Right ventricle myocardium superior (tissue), 1 donor: ENCODE data around the gene TFIP11. TPM values are rescaled to one million over a fixed set of nuclear protein-coding genes. Genes with fewer than 3 reads are reported as not detected.
A peak's percentile ranks its signal among the peaks of the same experiment; 100 is the strongest.

Experiments used
- ATAC-seq: fragments of 200-7000 bp; cut with Tn5 transposase; one replicate; pipeline ENCODE4 v1.9.1; 2020; ENCODE audit warnings: mild to moderate bottlenecking; ENCODE audit not compliant: poor library complexity
- DNase-seq: peaks from one replicate; pipeline ENCODE4 v3.0.0-alpha.2; 2020
- intact Hi-C: fragments of 100-400 bp; cut with DNase I; formaldehyde crosslinking; loops from one replicate; pipeline ENCODE4 v1.11.2; 2022
- total RNA-seq: library from RNA; stranded (reverse); fragmentation: NEBNext Ultra II Directional; extraction: Animal tissue kit (Norgen Biotek cat#: 25700); gene quantifications from one replicate; pipeline ENCODE4 v1.2.1, GENCODE V29; 2021
- donor health status: DM: no; HTN: yes; CAD: no; lungs with severe emphysema.

The TFIP11 gene
- total RNA-seq, 1 donor from 2014 or later = 23.9 TPM

GRCh38 chr22:26483439-26484359 lies 28.6 kb downstream of the TFIP11 start, which contains the start of the genes HPS4 and SRRD:
TSS of gene HPS4 (minus strand) at chr22:26483783. CDS start at chr22:26481762, 2,021 bp downstream.
TSS of gene SRRD (plus strand) at chr22:26483877. CDS start at chr22:26483891, 14 bp downstream.
- ATAC-seq = peak; percentile 98
- intact Hi-C loops = loop anchor here (5.0 kb wide), 1 partner anchor 109 kb away; the partner anchor contains the start of gene TPST2
- DNase-seq = peak; percentile 95

DNA sequence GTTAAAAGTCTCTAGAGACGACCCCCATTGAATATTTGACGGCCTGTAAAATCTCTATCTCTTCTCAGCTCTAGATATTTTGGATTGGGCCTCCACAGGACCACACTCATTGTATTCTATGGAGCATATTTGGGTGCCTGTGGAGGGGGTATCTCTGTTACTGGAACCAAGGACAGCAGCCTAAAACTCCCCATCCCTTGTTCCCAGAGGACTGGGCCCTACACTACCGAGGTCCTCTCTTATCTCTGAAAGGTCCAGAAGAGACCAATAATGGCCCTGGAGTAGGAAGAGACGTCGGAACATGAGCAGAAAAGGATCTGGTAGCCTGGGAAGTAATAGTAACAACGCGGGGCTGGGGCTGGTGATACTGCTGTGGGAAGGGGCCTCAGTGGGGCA lies 29.2 kb downstream of the TFIP11 start:
- DNase-seq = no peak
- ATAC-seq = no peak
- intact Hi-C loops = loop anchor here (5.0 kb wide), 1 partner anchor 109 kb away; the partner anchor contains the start of gene TPST2

DNA sequence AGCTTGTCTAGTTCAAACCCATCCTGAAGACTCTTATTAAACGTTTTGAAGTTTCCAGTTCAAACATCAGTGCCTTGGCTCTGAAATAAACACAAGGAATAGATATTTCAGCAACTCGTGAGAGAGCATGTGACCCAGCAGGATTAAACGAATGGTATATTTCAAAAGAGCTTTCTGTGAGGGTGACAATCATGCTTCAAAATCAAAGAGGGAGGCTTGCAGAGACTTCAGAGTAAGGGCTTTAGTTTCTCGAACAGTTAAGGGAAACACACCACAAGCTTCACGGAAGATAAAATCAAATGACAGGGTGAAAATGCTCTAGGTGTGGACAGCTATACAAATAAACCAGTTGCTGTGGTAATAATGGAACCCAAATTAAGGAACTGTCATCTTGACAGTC lies 30.1 kb downstream of the TFIP11 start:
- ATAC-seq = no peak
- no peak for DNase-seq
- intact Hi-C loops = loop anchor here (5.0 kb wide), 1 partner anchor 110 kb away; the partner anchor contains the start of gene TPST2

DNA sequence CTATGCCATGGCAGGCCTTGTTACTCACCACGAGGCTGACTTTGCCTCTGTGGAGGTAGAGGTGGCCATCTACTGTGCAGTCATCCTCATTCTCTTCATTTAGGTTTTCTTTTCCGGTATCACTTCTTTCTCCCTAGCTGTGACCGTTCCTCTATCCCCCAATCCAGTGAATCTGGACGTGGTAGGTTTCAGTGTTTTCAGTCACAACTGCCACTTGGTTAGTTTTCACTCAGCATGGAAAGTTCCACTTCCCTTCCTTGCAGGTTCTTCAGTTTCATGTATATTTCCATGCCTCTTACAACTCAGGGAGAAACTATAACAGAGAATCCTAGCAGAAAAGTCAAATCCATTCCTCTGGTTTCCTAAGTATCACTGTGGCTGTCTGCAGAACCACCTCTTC lies 30.6 kb downstream of the TFIP11 start:
- ATAC-seq = no peak
- intact Hi-C loops = loop anchor here (5.0 kb wide), 1 partner anchor 111 kb away; the partner anchor contains the start of gene TPST2
- no peak for DNase-seq

GRCh38 chr22:26481112-26481693 lies 31.1 kb downstream of the TFIP11 start:
- intact Hi-C loops = loop anchor here (5.0 kb wide), 1 partner anchor 111 kb away; the partner anchor contains the start of gene TPST2
- no peak for ATAC-seq

DNA sequence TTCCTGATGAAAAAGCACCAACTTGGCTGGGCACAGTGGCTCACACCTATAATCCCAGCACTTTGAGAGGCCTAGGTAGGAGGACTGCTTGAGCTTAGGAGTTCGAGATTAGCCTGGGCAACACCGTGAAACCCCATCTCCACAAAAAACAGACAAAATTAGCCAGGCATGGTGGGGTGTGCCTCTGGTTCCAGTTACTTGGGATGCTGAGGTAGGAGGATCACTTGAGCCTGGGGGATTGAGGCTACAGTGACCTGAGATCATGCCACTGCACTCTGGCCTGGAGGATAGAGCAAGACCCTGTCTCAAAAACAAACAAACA lies 31.7 kb downstream of the TFIP11 start:
- intact Hi-C loops = loop anchor here (5.0 kb wide), 1 partner anchor 112 kb away; the partner anchor contains the start of gene TPST2
- no peak for ATAC-seq

More at GRCh38 chr22:26481112-26481693, 31.1 kb downstream of the TFIP11 start:
- DNase-seq = no peak

GRCh38 chr22:26479792-26480610 lies 32.3 kb downstream of the TFIP11 start:
- no peak for ATAC-seq
- intact Hi-C loops = loop anchor here (5.0 kb wide), 1 partner anchor 112 kb away; the partner anchor contains the start of gene TPST2
- no peak for DNase-seq

More for the DNA sequence above, 31.7 kb downstream of the TFIP11 start:
- no peak for DNase-seq

- DNase-seq (no peak), ATAC-seq (no peak)
- intact Hi-C loops = no loop called here
Measured at GRCh38 chr22:26479043-26479791, 33.1 kb downstream of the TFIP11 start.

DNA sequence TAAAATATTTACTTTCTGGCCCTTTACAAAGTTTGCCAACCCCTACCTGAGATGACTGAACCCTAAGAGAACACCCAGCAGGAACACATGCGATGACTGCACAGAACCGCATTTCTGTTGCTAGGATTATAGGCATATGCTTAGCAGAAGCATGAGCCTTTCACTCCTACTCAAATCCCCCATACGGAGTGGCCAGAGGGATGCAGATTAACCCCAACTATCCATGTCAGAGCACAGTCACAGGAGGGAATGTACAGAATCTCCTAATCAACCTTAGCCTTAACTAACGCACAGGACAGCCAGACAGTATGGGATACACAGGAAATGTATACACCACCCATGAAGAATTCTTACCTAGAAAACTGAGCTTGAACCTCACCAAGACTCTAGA lies 34.9 kb downstream of the TFIP11 start:
- ATAC-seq (no peak), DNase-seq (no peak)
- intact Hi-C loops = no loop called here

DNA sequence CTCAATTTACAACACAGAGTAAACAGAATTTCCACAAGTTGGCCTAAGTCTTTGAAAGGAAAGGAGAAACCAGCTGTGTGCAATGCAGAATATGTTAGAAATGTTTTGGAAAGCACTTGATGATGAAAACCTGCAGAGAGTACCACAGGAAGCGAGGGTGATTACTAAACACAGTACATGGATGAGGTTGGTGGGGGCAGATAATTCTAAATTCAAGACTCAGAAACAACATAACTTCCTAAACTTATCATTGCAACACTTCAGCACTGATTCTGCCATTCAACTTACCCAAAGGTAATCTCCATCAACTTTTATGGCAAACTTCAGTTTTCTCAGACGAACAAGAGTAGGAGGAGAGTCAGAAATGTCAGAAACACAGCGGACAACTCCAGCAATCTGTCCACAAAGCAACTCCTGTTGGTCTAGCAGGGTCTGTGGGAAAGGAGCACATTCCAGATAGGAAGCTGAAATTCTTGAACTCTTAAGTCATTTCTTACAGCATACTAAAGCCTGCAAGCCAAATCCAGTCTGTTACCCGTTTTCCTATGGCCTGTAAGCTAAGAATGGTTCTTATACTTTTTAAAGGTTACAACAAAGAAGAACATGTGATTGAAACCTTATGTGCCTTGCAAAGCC lies 35.5 kb downstream of the TFIP11 start:
- ATAC-seq = no peak
- intact Hi-C loops = no loop called here
- no peak for DNase-seq

DNA sequence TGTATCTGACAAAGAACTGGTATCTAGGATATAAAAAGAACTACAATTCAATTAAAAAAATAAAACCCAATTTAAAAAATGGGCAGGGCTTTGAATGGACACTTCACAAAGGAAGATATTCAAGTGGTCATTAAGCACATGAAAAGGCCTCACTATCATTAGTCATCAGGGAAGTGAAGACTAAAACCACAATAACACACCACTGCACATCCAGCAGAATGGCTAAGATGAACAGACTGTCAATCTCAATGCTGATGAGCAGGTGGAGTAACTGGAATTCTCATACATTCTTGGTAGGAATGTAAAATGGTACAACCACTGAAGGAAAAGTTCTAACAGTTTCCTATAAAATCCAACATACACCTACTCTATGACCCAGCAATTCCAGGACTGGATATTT lies 37.6 kb downstream of the TFIP11 start:
- DNase-seq = no peak
- ATAC-seq = no peak
- intact Hi-C loops = no loop called here

GRCh38 chr22:26471522-26471921 lies 40.8 kb downstream of the TFIP11 start:
- DNase-seq (no peak), ATAC-seq (no peak)
- intact Hi-C loops = no loop called here

GRCh38 chr22:26470807-26471206 lies 41.5 kb downstream of the TFIP11 start:
- ATAC-seq = no peak
- intact Hi-C loops = no loop called here
- no peak for DNase-seq

DNA sequence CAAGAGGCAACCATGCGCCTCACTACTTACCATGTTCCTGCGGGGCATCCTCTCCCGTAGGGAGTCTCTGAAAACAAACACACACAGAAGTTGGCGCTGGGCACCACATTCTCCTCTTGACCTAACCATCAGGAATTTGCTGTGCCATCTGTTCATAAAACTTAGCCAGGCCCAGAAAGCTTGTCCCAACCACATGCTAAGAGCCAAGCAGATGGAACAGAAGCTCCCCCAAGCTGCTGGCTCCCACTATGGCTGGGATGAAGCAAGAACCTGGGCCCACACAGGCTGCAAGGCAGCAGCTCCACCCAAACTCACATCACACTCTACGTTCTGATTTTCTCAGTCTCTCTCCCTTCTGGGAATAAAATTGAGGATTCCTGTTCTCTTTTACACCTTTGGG lies 46.1 kb downstream of the TFIP11 start:
- intact Hi-C loops = no loop called here
- ATAC-seq (no peak), DNase-seq (no peak)

GRCh38 chr22:26464312-26464711 lies 48.0 kb downstream of the TFIP11 start:
- DNase-seq = no peak
- intact Hi-C loops = loop anchor here (5.0 kb wide), 1 partner anchor 67 kb away; no protein-coding TSS in a partner anchor
- ATAC-seq = peak; percentile 42

GRCh38 chr22:26463688-26464087 lies 48.6 kb downstream of the TFIP11 start:
- DNase-seq = no peak

GRCh38 chr22:26463101-26463661 lies 49.1 kb downstream of the TFIP11 start:
- ATAC-seq (no peak), DNase-seq (no peak)
- intact Hi-C loops = loop anchor here (5.0 kb wide), 1 partner anchor 66 kb away; no protein-coding TSS in a partner anchor

More at GRCh38 chr22:26463688-26464087, 48.6 kb downstream of the TFIP11 start:
- intact Hi-C loops = loop anchor here (5.0 kb wide), 1 partner anchor 66 kb away; no protein-coding TSS in a partner anchor
- no peak for ATAC-seq
